ENCODE results near the gene ANKRD40CL. TPM values are rescaled to one million over a fixed set of nuclear protein-coding genes. Genes with fewer than 3 reads are reported as not detected.
A peak's percentile ranks its signal among the peaks of the same experiment; 100 is the strongest.

Gene ANKRD40CL
- total RNA-seq, 1 donor from 2014 or later, result not detected

DNA sequence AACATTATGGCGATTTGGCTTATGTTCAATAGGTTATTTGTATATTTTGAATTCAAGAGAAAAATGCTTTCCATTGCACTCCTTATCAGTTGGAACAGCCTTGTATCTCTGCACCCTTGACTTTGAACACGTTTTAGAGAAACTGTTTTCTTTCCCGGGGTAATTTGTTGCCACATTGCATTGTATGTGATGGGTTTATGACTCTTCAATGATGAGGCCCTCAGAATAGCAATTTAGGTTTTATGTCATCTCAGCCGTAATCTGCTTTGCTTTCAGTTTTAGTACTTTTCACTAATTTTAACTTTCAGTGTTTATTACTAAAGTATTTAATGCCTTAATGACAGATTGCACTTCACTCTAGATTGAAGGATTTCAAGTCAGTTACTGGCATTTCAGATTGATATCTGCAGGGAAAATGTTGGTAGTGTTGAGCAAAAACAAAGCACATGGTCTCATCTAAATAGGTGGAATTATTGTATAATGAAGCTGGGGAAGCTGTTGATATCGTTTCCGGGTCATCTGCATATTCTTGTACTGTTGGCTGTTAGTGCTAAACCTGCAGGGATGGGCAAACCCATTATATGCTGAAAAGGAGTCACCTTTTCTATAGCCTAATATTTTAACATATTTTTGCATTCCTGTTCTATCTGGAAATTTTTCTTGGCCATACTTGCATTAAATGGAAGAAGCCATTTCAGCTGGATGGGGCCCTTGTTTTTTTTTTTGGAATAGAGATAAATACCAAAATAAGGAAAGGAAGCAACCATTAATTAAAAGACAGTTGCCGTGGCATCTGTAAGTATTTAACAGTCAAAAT, 45.9 kb downstream of the ANKRD40CL start:
- no peak for DNase-seq (ENCODE audit: low spot score)
- intact Hi-C loops (cut with DNase I), result no loop called here

DNA sequence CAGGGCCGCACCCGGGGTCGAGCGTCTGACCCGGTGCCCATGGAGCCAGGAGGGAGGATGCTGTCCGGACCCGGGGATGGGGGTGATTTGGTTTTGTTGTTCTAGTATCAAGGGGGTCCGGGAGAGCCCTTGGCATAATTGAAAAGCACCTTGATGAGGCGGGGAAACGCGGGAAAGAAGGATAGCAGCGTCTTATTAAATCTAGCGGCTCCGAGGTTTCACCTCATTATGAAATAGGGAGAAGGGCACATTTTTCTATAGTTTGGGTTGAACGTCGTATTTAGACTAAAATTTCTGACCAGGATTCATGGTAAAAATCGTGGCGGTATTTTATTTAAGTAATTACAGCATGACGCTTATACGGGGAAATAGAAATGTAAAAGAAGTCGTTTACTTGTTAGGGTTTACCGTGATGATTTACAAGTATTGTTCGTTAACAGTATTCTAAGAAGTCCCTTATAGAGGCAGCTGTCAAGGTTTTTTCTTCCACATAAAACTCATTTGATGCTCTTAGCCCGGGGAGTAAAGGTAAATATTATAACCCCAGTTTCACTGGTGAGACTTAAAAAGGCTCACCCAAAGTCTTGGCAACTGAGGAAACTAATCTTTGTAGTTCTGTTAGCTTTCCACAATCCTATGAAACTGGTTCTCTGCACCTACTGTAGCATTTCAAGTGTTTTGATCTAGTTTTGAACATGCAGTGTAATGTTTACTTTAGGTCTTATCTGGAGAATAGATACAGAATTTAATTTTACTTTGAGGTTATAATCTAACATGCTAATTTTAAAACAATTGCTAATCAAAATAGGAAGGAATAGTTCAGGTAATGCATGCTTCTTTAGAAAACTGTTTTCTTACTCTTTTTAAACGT, 47.2 kb downstream of the ANKRD40CL start:
- no peak for DNase-seq (ENCODE audit: low spot score)
- intact Hi-C loops (cut with DNase I), result no loop called here

DNA sequence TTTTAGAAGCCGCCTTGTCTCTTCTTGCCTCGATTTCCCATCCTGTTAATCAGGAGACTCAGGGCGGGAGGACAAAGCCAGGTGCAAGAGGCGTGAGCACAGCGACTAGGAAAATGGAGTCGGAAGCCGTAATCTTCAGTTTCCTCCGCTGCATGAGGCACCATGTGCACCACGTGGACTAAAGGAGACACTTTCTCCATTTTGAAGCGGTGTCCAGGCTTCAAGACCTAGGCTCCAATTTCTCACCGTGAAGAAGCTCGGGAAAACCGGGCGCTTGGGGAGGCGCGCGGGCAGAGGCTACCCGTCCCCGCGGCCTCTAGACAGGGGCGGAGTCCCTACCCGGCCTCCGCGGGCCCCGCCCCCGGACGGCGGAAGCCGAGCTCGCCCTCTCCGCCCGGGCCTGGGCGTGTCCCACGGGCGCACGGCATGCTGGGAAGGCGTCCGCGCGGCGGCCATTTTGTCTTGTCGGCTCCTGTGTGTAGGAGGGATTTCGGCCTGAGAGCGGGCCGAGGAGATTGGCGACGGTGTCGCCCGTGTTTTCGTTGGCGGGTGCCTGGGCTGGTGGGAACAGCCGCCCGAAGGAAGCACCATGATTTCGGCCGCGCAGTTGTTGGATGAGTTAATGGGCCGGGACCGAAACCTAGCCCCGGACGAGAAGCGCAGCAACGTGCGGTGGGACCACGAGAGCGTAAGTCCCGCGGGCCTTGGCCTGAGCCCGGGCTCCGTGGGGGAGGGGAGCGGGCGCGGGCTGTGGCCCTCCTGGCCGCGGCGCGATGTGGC, 48.0 kb downstream of the ANKRD40CL start, which contains the start of gene LUC7L3:
Gene LUC7L3 (plus strand): TSS at position 460 of the 780 bp plus-strand sequence. CDS start 130 bp downstream, at position 590.
- peak; percentile 97 for DNase-seq (ENCODE audit: low spot score)
- intact Hi-C loops (cut with DNase I), result no loop called here

GRCh38 chr17:50715471-50715870, 51.8 kb downstream of the ANKRD40CL start:
- DNase-seq (ENCODE audit: low spot score), result no peak
- intact Hi-C loops (cut with DNase I), result no loop called here

DNA sequence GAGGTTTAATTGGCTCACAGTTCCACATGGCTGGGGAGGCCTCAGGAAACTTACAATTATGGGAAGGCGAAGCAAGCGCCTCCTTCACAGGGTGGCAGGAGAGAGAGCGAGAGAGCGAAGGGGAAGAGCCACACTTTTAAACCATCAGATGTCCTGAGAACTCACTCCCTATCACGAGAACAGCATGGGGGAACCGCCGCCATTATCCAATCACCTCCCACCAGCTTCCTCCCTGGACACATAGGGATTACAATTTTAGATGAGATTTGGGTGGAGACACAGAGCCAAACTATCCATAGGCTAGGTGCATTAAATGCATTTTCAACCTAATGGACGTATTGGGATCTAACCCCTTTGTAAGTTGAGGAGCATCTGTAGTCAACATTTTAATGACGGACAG, 54.7 kb downstream of the ANKRD40CL start:
- DNase-seq (ENCODE audit: low spot score), result no peak
- intact Hi-C loops (cut with DNase I), result no loop called here

Small RNAs within 50 kb of the gene (microRNA-seq; reads per million reads assigned to microRNA genes)
- gene MIR8059, result not detected

Other genes with a start within 250 kb of the ANKRD40CL start
- gene EPN3, start 234.8 kb downstream of the ANKRD40CL start, total RNA-seq, result 8.5 TPM
- gene SPATA20, start 220.3 kb downstream of the ANKRD40CL start, total RNA-seq, result 51.9 TPM
- 0.13 TPM for gene CACNA1G, start 206.8 kb downstream of the ANKRD40CL start, total RNA-seq
- 1.9 TPM for gene ABCC3, start 132.6 kb downstream of the ANKRD40CL start, total RNA-seq
- 47.6 TPM for gene ANKRD40, start 59.6 kb downstream of the ANKRD40CL start, total RNA-seq
- gene LUC7L3, start 47.9 kb downstream of the ANKRD40CL start, total RNA-seq, result 78.5 TPM
- gene WFIKKN2, start 68.1 kb upstream of the ANKRD40CL start, total RNA-seq, result 0.19 TPM
- gene TOB1, start 98.8 kb upstream of the ANKRD40CL start, total RNA-seq, result 71.1 TPM